Natural killer cell (primary cell): Measurements from ENCODE around the gene PDZRN4. TPM values are rescaled to one million over a fixed set of nuclear protein-coding genes. Genes with fewer than 3 reads are reported as not detected.
"Not testable (repeated sequence)": the region's sequence is repeated elsewhere in the genome, so short reads cannot be mapped to it uniquely, and the experiment has no call there.

ENCODE experiments used
- ATAC-seq, 3 donors: fragments of 150-1000 bp in 2 of 3; fragments of 200-7000 bp in 1 of 3; cut with Tn5 transposase; 1 replicate in 1 of 3; 2 replicates in 2 of 3; pipeline ENCODE4 v1.10.0; 2021; ENCODE audit warnings: mild to moderate bottlenecking in 2 of 3, moderate library complexity in 2 of 3
- DNase-seq, 2 donors: peaks; one replicate each; pipeline versions ENCODE4 v3.0.0 to v3.0.0-alpha.2; 2013 to 2021; ENCODE audit warnings: mixed read lengths in 1 of 2
- H3K27ac ChIP-seq: one replicate; pipeline ENCODE4 v1.5.1; 2013; ENCODE audit warnings: mild to moderate bottlenecking, low read length
- H3K27me3 ChIP-seq: one replicate; pipeline ENCODE4 v1.6.1; 2013; ENCODE audit warnings: low read length; ENCODE audit not compliant: control insufficient read depth, insufficient read depth
- H3K36me3 ChIP-seq: one replicate; pipeline ENCODE4 v1.6.1; 2013; ENCODE audit warnings: low read length; ENCODE audit not compliant: control insufficient read depth, insufficient read depth
- H3K4me1 ChIP-seq: one replicate; pipeline ENCODE4 v1.6.1; 2013; ENCODE audit warnings: low read length; ENCODE audit not compliant: control insufficient read depth, insufficient read depth
- H3K4me3 ChIP-seq: one replicate; pipeline ENCODE4 v1.5.1; 2013; ENCODE audit warnings: low read length
- H3K9me3 ChIP-seq: one replicate; pipeline ENCODE4 v1.6.1; 2013; ENCODE audit warnings: low read length; ENCODE audit not compliant: control insufficient read depth, insufficient read depth
- H3K27ac Mint-ChIP-seq, 2 donors: one replicate each; pipeline ENCODE4 v1.8.0; 2022; ENCODE audit warnings: mild to moderate bottlenecking in 2 of 2, mixed read lengths in 2 of 2, moderate library complexity in 1 of 2
- H3K27me3 Mint-ChIP-seq, 2 donors: one replicate each; pipeline ENCODE4 v1.8.0; 2022; ENCODE audit warnings: low read depth in 2 of 2, mixed read lengths in 2 of 2
- H3K36me3 Mint-ChIP-seq: one replicate; pipeline ENCODE4 v1.8.0; 2022; ENCODE audit warnings: mixed read lengths
- H3K4me1 Mint-ChIP-seq, 2 donors: one replicate each; pipeline ENCODE4 v1.8.0; 2022; ENCODE audit warnings: mixed read lengths in 2 of 2
- H3K4me3 Mint-ChIP-seq: one replicate; pipeline ENCODE4 v1.8.0; 2022; ENCODE audit warnings: mild to moderate bottlenecking, moderate library complexity, mixed read lengths
- H3K9me3 Mint-ChIP-seq, 2 donors: one replicate each; pipeline ENCODE4 v1.8.0; 2022; ENCODE audit warnings: mixed read lengths in 2 of 2
- WGBS: methylation state at CpG from one replicate; pipeline ENCODE4 v1.1.7; 2013; ENCODE audit warnings: missing lambda C conversion rate; ENCODE audit not compliant: insufficient coverage; 5-methylcytosine and 5-hydroxymethylcytosine counted together
- intact Hi-C: fragments of 100-400 bp; cut with micrococcal nuclease; formaldehyde crosslinking; loops from one replicate; pipeline ENCODE4 v1.14.2; 2022
- total RNA-seq, 4 donors: library from RNA; stranded (reverse); fragments of 120-200 nt in 1 of 4; gene quantifications; one replicate each; pipeline versions ENCODE4 v1.2.3 to v1.2.4, GENCODE V29; 2013 to 2022
- TF ChIP-seq, protein P1 (sequence below): fragments of 200-600 bp; IDR thresholded peaks from one replicate; pipeline ENCODE4 v1.8.0; 2022; ENCODE audit warnings: antibody characterized with exemption

Gene PDZRN4
- total RNA-seq, 3 donors from 2014 or later (not counting 1 experiment from before 2014, with no cell fraction given) = not detected

DNA sequence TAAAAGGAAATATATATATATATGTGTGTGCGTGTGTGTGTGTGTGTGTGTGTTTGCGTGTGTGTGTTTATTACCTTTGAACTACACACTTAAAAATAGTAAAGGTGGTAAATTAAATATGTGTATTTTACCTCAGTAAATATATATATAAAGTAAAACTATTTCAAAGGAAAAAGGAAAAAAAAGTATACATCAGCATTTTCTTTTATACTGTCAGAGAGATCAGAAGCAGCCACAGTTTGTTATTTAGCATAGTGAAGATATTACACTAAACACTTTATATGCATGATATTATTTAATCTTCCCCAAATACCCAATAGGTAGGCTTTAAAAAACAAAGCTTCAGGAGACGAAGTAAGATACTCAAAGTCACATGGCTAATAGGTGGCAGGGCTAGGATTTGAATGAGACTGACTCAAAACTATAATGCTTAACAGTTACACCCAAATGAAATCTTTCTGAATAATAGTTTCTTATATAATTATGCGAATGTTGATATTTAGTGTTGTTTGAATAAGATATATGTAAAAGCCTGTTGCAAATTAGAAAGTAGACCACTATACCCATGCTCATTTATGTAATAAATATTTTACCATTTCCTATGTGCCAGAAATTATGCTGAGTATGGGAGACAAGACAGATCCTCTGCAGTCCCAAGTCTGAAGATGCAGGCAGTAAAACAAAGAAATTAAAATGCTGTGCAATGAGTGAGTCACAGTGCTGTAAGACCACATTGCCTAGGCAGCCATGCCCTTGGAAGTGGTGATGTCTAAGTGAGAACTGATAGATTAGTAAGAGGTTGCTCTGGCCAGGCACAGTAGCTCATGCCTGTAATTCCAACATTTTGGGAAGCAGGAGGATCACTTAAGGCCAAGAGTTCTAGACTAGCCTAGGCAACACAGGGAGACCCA is 66.1 kb downstream of the PDZRN4 start:
- Mint-ChIP-seq H3K4me1 (no peaks in the 10 kb centered on the region), H3K4me3 (no peak overlapping the region), H3K36me3 (no peaks in the 10 kb centered on the region), H3K9me3 (peaks cover 0 to 11% of the 10 kb centered on the region in 2 donors), H3K27me3 (no peaks in the 10 kb centered on the region), H3K27ac (no peak overlapping the region)
- no peak for DNase-seq
- Histone ChIP-seq H3K9me3 (no peaks in the 10 kb centered on the region), H3K36me3 (no peaks in the 10 kb centered on the region), H3K4me3 (no peak overlapping the region), H3K27ac (no peak overlapping the region), H3K4me1 (no peaks in the 10 kb centered on the region), H3K27me3 (no peaks in the 10 kb centered on the region)
- no peak for ATAC-seq
- intact Hi-C loops = no loop called here
- TF ChIP-seq, protein P1, sequence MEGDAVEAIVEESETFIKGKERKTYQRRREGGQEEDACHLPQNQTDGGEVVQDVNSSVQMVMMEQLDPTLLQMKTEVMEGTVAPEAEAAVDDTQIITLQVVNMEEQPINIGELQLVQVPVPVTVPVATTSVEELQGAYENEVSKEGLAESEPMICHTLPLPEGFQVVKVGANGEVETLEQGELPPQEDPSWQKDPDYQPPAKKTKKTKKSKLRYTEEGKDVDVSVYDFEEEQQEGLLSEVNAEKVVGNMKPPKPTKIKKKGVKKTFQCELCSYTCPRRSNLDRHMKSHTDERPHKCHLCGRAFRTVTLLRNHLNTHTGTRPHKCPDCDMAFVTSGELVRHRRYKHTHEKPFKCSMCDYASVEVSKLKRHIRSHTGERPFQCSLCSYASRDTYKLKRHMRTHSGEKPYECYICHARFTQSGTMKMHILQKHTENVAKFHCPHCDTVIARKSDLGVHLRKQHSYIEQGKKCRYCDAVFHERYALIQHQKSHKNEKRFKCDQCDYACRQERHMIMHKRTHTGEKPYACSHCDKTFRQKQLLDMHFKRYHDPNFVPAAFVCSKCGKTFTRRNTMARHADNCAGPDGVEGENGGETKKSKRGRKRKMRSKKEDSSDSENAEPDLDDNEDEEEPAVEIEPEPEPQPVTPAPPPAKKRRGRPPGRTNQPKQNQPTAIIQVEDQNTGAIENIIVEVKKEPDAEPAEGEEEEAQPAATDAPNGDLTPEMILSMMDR = no peak
- WGBS = no CpG with 5 or more reads among the region's 4 CpGs

DNA sequence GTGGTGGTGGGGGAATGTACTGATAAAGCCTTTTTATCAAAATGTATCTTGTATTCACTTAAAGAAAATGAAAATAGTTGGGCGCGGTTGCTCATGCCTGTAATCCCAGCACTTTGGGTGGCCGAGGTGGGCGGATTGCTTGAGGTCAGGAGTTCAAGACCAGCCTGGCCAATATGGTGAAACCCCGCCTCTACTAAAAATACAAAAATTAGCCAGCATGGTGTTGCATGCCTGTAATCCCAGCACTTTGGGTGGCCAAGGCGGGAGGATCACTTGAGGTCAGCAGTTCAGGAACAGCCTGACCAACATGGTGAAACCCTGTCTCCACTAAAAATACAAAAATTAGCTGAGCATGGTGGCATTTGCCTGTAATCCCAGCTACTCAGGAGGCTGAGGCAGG is 75.1 kb downstream of the PDZRN4 start:
- H3K4me3 ChIP-seq, H3K36me3 Mint-ChIP-seq, DNase-seq, H3K27ac Mint-ChIP-seq, intact Hi-C loops, H3K27ac ChIP-seq, H3K36me3 ChIP-seq, H3K4me1 ChIP-seq, H3K4me3 Mint-ChIP-seq, ATAC-seq, H3K4me1 Mint-ChIP-seq, H3K27me3 Mint-ChIP-seq, H3K9me3 ChIP-seq, H3K9me3 Mint-ChIP-seq, H3K27me3 ChIP-seq: not testable (repeated sequence)
- 76% methylated on average over 6 of the region's 6 CpGs for WGBS

DNA sequence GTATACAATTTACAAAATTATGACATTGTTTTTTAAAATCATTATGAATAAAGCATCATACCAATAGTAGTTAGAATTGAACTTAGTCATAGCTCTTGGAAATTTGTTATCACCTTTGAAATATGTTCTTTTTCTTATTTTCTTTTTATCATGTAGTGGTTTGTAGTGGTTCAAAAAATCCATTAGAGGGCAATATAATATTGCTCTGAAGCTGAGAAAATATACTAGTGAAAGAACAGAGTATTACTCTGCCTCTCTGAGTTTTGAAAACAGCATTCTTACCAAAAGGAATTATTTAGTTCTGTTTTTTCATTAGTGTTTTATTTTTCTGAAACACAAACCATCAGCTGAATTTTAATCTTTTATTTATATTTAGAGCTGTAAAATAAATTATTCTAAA is 76.2 kb downstream of the PDZRN4 start:
- Mint-ChIP-seq H3K9me3 (no peaks in the 10 kb centered on the region), H3K27ac (no peak overlapping the region), H3K4me3 (no peak overlapping the region), H3K36me3 (no peaks in the 10 kb centered on the region), H3K27me3 (no peaks in the 10 kb centered on the region), H3K4me1 (no peaks in the 10 kb centered on the region)
- ATAC-seq (no peak), DNase-seq (no peak)
- no peak overlapping the region for H3K4me3 ChIP-seq
- TF ChIP-seq, protein P1 = no peak
- no peaks in the 10 kb centered on the region for H3K36me3 ChIP-seq
- intact Hi-C loops = no loop called here
- H3K27me3 ChIP-seq = no peaks in the 10 kb centered on the region
- H3K9me3 ChIP-seq = no peaks in the 10 kb centered on the region
- H3K27ac ChIP-seq = no peak overlapping the region
- no peaks in the 10 kb centered on the region for H3K4me1 ChIP-seq

DNA sequence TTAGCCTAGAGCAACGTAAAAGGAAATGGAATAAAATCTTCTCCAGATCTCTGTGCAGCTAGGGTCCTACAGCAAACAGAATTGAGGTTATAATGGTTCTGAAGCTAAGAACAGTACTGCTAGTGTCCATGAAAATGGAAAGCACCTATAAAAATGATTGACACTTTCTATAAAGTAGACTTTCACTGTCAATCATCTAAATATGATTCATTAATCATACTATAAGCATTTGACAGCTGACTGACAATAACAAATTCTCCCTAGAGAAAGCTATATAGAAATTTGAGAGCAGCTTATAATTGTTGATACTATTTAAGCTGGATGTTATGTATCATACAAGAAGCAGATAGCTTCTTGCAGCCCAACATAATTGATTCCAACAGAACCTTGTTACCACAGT is 80.9 kb downstream of the PDZRN4 start:
- Mint-ChIP-seq H3K4me1 (no peaks in the 10 kb centered on the region), H3K27me3 (no peaks in the 10 kb centered on the region), H3K36me3 (no peaks in the 10 kb centered on the region), H3K27ac (no peak overlapping the region), H3K9me3 (no peaks in the 10 kb centered on the region), H3K4me3 (no peak overlapping the region)
- no peak overlapping the region for H3K27ac ChIP-seq
- no peaks in the 10 kb centered on the region for H3K27me3 ChIP-seq
- H3K4me3 ChIP-seq = no peak overlapping the region
- no peaks in the 10 kb centered on the region for H3K9me3 ChIP-seq
- H3K36me3 ChIP-seq = no peaks in the 10 kb centered on the region
- no peaks in the 10 kb centered on the region for H3K4me1 ChIP-seq
- no peak for DNase-seq
- intact Hi-C loops = no loop called here
- TF ChIP-seq, protein P1 = no peak
- WGBS = 58% methylated on average over 1 of the region's 1 CpG
- ATAC-seq = no peak
